Coronary artery (tissue), 2 donors: ENCODE data around the gene ATAD1.

Experiments used
- DNase-seq: peaks from one replicate; pipeline ENCODE4 v3.0.0-alpha.2; 2017; ENCODE audit warnings: low spot score
- H3K27ac ChIP-seq, 2 donors: fragments of 200-600 bp; sonication (generic); one replicate each; pipeline ENCODE4 v1.5.1; 2016 to 2019
- H3K4me3 ChIP-seq: fragments of 200-600 bp; sonication (generic); 2 replicates; pipeline ENCODE4 v1.5.1; 2016; ENCODE audit warnings: mild to moderate bottlenecking, moderate library complexity
- CTCF ChIP-seq: fragments of 200-600 bp; sonication (generic); IDR thresholded peaks from one replicate; pipeline ENCODE4 v1.5.1; 2019; ENCODE audit warnings: antibody characterized with exemption

The ATAD1 gene

GRCh38 chr10:87798082-87798481, 19.9 kb downstream of the ATAD1 start:
- H3K4me3 ChIP-seq = no peak overlapping the region
- TF ChIP-seq CTCF = no peak
- no peak for DNase-seq
- no peak overlapping the region for H3K27ac ChIP-seq

- DNase-seq = no peak
- H3K27ac ChIP-seq = no peak overlapping the region
- no peak for TF ChIP-seq CTCF
- H3K4me3 ChIP-seq = no peak overlapping the region
Observed at GRCh38 chr10:87794285-87794684, 23.7 kb downstream of the ATAD1 start.

- TF ChIP-seq CTCF = no peak
- H3K4me3 ChIP-seq = no peak overlapping the region
- H3K27ac ChIP-seq = no peak overlapping the region
- no peak for DNase-seq
Observed at GRCh38 chr10:87790185-87790584, 27.8 kb downstream of the ATAD1 start.

- DNase-seq = no peak
- TF ChIP-seq CTCF = no peak
- no peak overlapping the region for H3K4me3 ChIP-seq
- H3K27ac ChIP-seq = no peak overlapping the region
Observed at GRCh38 chr10:87786421-87786820, 31.6 kb downstream of the ATAD1 start.

- no peak overlapping the region for H3K27ac ChIP-seq
- DNase-seq = no peak
- no peak overlapping the region for H3K4me3 ChIP-seq
- TF ChIP-seq CTCF = no peak
Observed at GRCh38 chr10:87782721-87783120, 35.3 kb downstream of the ATAD1 start.

GRCh38 chr10:87781545-87781944, 36.5 kb downstream of the ATAD1 start:
- DNase-seq = no peak
- Histone ChIP-seq H3K4me3 (no peak overlapping the region), H3K27ac (no peak overlapping the region)
- no peak for TF ChIP-seq CTCF

GRCh38 chr10:87776328-87776727, 41.7 kb downstream of the ATAD1 start:
- H3K27ac ChIP-seq = no peak overlapping the region
- TF ChIP-seq CTCF = no peak
- no peak for DNase-seq
- H3K4me3 ChIP-seq = no peak overlapping the region
